HG03060 (cell line): Measurements from ENCODE around the gene ANK3.

Experiments
- ATAC-seq: cut with Tn5 transposase; IDR thresholded peaks from one replicate; pipeline ENCODE4 v1.9.1; 2021; ENCODE audit warnings: low read depth, moderate number of reproducible peaks; ENCODE audit not compliant: unreplicated experiment

The ANK3 gene

GRCh38 chr10:60114765-60115586 lies 274.7 kb downstream of the ANK3 start:
- ATAC-seq = no peak

GRCh38 chr10:60110739-60111138 lies 278.9 kb downstream of the ANK3 start:
- no peak for ATAC-seq

- ATAC-seq = no peak
These were observed 282.2 kb downstream of the ANK3 start for GRCh38 chr10:60107308-60107976.

GRCh38 chr10:60105295-60105695 lies 284.4 kb downstream of the ANK3 start:
- ATAC-seq = no peak

- no peak for ATAC-seq
These were observed 287.9 kb downstream of the ANK3 start for GRCh38 chr10:60101821-60102220.

GRCh38 chr10:60099998-60100747 lies 289.5 kb downstream of the ANK3 start:
- no peak for ATAC-seq

- ATAC-seq = no peak
These were observed 290.7 kb downstream of the ANK3 start for GRCh38 chr10:60098677-60099601.

GRCh38 chr10:60096761-60097513 lies 292.7 kb downstream of the ANK3 start:
- peak; percentile 55 for ATAC-seq

GRCh38 chr10:60093317-60093716 lies 296.4 kb downstream of the ANK3 start:
- ATAC-seq = no peak

GRCh38 chr10:60086862-60087261 lies 302.8 kb downstream of the ANK3 start:
- no peak for ATAC-seq

- no peak for ATAC-seq
These were observed 303.3 kb downstream of the ANK3 start for GRCh38 chr10:60086421-60086820.

GRCh38 chr10:60082744-60083344 lies 306.8 kb downstream of the ANK3 start:
- ATAC-seq = no peak

GRCh38 chr10:60082341-60082740 lies 307.3 kb downstream of the ANK3 start:
- no peak for ATAC-seq

- ATAC-seq = peak; percentile 93
These were observed 315.7 kb downstream of the ANK3 start for GRCh38 chr10:60073781-60074656.

- ATAC-seq = no peak
These were observed 316.3 kb downstream of the ANK3 start for GRCh38 chr10:60073397-60073780.

- ATAC-seq = no peak
These were observed 320.4 kb downstream of the ANK3 start for GRCh38 chr10:60069311-60069710.

- ATAC-seq = no peak
These were observed 339.3 kb downstream of the ANK3 start for GRCh38 chr10:60050366-60050765.

- no peak for ATAC-seq
These were observed 341.6 kb downstream of the ANK3 start for GRCh38 chr10:60048091-60048501.
